GM12875 (cell line): ENCODE measurements around the gene EED.
"Not testable (repeated sequence)": the region's sequence is repeated elsewhere in the genome, so short reads cannot be mapped to it uniquely, and the experiment has no call there.

Source experiments
- H3K4me3 ChIP-seq: one replicate; pipeline ENCODE4 v1.5.1; 2011; ENCODE audit warnings: low read depth, low read length, control low read depth
- TF ChIP-seq, protein P1 (sequence below): IDR thresholded peaks from 2 replicates; pipeline ENCODE4 v1.5.1; 2011; ENCODE audit warnings: low read depth, mild to moderate bottlenecking, control low read depth, inconsistent platforms, low read length, moderate library complexity, borderline replicate concordance; ENCODE audit not compliant: insufficient read depth

The EED gene

DNA sequence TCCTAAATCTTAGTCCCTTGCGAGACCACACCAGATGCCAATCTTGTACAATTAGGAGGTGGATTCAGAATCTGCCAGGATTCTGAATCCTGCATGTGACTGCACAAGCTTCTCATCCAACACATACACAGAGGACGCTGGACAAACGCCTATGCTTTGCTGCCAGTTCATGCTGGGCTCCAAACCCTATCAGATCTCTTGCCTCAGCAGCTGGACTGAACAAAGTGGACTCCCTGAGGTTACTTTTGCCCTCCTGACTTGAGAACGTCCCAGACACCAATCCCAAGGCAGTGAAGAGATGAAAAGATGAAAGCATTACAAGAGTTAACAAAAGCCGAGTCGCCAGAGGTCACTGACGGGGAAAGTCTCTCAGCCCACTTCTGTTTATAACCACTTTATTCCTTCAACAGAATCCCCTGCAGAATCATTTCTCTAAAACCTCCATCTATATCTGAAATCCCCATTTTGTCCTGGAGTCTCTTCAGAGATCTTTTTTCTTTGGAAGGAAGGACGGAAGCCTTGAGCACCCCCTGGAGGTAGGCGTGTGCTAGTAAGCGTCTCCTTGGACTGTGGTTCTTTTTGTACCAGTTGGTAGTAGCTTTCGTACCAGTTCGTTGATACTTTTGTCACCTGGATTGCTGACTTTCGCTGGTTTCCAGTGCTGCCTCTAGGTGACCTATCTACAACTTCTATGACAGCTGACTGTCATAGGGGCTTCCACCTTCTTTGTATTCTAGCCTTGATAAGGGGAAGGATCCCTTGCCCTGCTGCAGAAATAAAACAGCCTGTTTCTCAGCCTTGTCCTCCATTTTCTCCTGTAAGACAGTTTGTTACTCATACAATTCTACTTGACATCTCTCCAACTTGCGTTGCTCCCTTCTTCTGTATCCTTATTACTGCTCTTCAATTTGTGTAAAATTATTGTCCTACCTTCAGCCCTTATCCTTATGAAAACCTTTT is 26.1 kb upstream of the EED start:
- no peak overlapping the region for H3K4me3 ChIP-seq
- TF ChIP-seq, protein P1, sequence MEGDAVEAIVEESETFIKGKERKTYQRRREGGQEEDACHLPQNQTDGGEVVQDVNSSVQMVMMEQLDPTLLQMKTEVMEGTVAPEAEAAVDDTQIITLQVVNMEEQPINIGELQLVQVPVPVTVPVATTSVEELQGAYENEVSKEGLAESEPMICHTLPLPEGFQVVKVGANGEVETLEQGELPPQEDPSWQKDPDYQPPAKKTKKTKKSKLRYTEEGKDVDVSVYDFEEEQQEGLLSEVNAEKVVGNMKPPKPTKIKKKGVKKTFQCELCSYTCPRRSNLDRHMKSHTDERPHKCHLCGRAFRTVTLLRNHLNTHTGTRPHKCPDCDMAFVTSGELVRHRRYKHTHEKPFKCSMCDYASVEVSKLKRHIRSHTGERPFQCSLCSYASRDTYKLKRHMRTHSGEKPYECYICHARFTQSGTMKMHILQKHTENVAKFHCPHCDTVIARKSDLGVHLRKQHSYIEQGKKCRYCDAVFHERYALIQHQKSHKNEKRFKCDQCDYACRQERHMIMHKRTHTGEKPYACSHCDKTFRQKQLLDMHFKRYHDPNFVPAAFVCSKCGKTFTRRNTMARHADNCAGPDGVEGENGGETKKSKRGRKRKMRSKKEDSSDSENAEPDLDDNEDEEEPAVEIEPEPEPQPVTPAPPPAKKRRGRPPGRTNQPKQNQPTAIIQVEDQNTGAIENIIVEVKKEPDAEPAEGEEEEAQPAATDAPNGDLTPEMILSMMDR = peak; percentile 84

DNA sequence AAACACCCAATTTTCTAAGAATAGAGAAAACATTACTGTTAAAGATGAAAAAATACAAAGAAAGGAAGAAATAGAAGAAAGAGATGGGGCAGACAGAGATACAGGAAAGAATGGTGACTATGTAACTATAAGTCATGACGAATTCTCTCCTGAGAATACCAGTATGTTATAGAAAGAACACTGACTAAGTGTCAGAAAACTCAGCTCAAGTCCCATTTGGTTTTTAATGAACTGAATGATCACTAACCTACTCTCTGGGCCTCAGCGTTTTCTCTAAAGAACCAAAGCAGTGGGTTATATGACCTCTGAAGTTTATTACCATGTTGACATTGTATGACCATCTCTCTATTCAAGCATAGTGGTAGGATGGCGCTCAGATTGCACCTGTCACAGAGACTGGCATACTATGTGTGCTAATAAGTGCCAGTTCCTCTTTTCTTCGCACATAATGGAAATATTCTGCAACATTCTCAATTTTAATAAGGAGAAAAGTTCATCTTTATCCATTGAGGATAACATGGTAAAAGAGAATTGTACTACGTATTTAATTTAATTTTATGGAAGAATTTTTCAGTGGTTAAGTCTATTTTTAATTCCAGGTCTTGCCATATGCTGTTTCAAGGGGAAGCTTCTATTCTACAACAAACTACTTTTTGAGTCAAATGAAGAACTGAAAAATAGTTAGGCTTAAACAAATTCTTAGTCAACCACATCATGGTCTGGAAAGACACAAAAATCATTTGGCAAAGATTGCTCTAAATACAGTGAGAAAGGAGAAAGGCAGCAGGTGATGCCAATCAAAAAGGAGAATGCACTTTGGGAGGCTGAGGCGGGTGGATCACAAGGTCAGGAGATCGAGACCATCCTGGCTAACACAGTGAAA is 25.0 kb upstream of the EED start:
- H3K4me3 ChIP-seq = no peak overlapping the region
- TF ChIP-seq, protein P1 = no peak

DNA sequence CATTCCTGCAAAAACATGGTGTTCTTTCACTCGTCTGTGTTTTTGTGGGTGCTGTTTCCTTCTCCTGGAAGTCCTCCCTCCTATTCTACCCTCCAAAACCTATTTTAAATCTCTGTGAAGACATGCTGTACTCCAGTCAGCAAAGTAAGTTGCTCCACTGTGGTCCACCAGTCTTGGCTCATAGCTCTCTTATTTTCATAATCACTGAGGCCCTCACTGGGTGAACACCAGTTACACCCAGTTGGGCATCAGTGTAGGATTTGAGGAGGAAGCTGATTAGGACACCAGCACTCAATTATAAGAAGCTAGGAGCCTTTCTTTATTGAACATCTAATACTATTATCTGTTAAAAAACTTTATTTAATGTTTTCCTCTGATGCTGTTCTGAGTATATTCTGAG is 23.9 kb upstream of the EED start:
- no peak overlapping the region for H3K4me3 ChIP-seq
- TF ChIP-seq, protein P1 = no peak

DNA sequence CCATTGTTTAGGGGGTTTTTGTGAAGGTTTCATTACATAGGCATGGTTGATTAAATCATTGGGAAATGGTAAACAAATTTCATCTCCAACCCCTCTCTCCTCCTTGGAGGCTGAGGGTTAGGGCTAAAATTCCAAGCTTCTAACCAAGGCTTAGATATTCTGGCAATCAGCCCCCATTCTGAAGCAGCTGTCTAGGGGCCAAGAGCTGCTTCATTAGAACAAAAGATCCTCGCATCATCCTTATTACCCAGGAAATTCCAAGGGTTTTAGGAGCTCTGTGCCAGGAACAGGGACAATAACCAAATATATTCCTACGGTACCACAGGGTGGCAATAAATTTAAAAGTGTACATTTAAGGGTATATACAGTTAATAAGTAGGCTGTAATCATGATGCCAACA is 22.5 kb upstream of the EED start:
- H3K4me3 ChIP-seq = no peak overlapping the region
- TF ChIP-seq, protein P1 = no peak

DNA sequence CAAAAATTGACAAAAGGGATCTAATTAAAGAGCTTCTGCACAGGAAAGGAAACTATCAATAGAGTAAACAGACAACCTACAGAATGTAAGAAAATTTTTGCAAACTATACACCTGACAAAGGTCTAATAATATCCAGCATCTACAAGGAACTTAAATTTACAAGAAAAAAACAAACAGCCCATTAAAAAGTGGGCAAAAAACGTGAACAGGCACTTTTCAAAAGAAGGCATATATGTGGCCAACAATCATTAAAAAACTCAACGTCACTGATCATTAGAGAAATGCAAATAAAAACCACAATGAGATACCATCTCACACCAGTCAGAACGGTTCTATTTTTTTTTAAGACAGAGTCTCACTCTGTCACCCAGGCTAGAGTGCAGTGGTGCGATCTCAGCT is 20.0 kb upstream of the EED start:
- H3K4me3 ChIP-seq = not testable (repeated sequence)

DNA sequence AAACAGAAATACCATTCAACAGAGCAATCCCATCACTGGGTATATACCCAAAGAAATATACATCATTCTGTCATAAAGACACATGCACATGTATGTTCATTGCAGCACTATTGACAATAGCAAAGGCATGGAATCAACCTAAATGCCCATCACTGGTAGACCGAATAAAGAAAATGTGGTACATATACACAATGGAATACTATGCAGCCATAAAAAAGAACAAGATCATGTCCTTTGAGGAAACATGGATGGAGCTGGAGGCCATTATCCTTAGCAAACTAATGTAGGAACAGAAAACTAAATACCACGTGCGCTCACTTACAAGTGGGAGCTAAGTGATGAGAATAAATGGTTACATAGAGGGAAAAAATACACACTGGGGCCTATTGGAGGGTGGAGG is 19.2 kb upstream of the EED start:
- not testable (repeated sequence) for H3K4me3 ChIP-seq

DNA sequence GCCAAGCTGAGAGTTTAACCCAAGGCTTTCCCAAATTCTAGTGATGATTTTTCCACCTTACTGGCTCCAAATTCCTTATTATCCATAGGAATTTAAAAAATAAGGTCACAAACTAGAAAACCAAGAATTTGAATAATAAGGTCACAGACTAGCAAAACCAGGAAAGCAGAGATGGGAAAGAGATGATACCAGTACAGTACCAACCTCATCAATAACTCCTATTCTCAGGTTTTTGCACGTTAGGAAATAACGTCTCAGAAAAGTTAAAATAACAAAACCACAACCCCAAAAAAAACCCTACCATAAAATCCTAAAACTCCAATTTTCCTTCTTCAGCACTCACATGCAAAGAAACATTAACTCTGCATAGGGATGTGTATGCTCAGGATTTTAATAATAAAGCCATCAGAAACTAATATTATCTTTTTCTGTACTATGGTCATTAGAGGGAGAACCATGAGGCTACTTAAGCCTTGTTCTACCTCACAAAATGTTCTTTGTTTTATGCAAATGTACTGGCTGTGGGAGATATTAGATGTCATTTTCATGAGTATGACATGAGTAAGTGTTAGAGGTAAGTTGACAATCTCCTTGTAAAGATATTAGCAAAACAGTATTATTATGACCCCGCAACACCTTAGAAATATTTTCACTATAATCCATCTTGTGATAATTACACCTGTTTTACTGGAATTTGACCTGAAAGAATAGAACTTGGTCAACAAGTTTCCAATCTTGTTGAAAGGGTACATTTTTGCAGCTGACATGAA is 16.1 kb upstream of the EED start:
- TF ChIP-seq, protein P1 = no peak
- H3K4me3 ChIP-seq = no peak overlapping the region

DNA sequence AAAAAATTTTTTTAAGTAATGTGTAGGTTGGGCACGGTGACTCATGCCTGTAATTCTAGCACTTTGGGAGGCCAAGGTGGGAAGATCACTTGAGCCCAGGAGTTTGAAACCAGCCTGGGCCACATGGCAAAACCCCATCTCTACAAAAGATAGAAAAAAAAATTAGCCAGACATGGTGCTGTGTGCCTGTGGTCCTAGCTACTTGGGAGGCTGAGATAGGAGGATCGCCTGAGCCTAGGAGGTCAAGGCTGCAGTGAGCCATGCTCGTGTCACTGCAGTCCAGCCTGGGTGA is 15.6 kb upstream of the EED start:
- H3K4me3 ChIP-seq = not testable (repeated sequence)
